ENCODE results near the gene KIAA1614.
A peak's percentile ranks its signal among the peaks of the same experiment; 100 is the strongest.

KIAA1614 gene

DNA sequence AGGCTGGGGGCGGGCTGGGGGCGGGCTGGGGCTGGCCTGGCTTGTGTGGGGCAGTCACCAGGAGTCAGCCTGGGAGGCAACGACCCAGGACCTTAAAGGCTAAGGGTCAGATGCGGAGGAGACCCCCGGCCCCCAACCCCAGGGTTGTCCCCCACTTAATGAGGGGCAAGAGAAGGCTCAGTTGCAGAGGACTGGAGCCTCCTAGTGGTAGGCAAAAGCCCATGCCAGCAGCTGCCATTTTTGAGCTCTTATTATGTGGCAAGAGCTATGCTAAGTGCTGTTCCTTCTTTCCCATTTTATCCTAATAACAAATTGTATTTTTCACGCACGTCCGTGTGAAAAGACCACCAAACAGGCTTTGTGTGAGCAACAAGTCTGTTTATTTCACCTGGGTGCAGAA is 8.0 kb downstream of the KIAA1614 start:
- DNase-seq (ENCODE audit: low read depth) = no peak
- H3K4me3 ChIP-seq (ENCODE audit: low read length) = no peak overlapping the region
- TF ChIP-seq, protein P1, sequence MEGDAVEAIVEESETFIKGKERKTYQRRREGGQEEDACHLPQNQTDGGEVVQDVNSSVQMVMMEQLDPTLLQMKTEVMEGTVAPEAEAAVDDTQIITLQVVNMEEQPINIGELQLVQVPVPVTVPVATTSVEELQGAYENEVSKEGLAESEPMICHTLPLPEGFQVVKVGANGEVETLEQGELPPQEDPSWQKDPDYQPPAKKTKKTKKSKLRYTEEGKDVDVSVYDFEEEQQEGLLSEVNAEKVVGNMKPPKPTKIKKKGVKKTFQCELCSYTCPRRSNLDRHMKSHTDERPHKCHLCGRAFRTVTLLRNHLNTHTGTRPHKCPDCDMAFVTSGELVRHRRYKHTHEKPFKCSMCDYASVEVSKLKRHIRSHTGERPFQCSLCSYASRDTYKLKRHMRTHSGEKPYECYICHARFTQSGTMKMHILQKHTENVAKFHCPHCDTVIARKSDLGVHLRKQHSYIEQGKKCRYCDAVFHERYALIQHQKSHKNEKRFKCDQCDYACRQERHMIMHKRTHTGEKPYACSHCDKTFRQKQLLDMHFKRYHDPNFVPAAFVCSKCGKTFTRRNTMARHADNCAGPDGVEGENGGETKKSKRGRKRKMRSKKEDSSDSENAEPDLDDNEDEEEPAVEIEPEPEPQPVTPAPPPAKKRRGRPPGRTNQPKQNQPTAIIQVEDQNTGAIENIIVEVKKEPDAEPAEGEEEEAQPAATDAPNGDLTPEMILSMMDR (conservative IDR thresholded peaks at IDR 0.05; ENCODE audit: low read length) = peak; percentile 32; the same call in 1 of the 2 replicates

GRCh38 chr1:180921386-180921785 is 8.7 kb downstream of the KIAA1614 start:
- no peak for DNase-seq (ENCODE audit: low read depth)
- no peak overlapping the region for H3K4me3 ChIP-seq (ENCODE audit: low read length)
- TF ChIP-seq, protein P1 (conservative IDR thresholded peaks at IDR 0.05; ENCODE audit: low read length) = no peak

- H3K4me3 ChIP-seq (ENCODE audit: low read length) = no peak overlapping the region
- TF ChIP-seq, protein P1 (conservative IDR thresholded peaks at IDR 0.05; ENCODE audit: low read length) = no peak
- no peak for DNase-seq (ENCODE audit: low read depth)
Observed at GRCh38 chr1:180921891-180922630, 9.4 kb downstream of the KIAA1614 start.

GRCh38 chr1:180922631-180923015 is 9.9 kb downstream of the KIAA1614 start:
- no peak overlapping the region for H3K4me3 ChIP-seq (ENCODE audit: low read length)
- no peak for DNase-seq (ENCODE audit: low read depth)
- TF ChIP-seq, protein P1 (conservative IDR thresholded peaks at IDR 0.05; ENCODE audit: low read length) = no peak

DNA sequence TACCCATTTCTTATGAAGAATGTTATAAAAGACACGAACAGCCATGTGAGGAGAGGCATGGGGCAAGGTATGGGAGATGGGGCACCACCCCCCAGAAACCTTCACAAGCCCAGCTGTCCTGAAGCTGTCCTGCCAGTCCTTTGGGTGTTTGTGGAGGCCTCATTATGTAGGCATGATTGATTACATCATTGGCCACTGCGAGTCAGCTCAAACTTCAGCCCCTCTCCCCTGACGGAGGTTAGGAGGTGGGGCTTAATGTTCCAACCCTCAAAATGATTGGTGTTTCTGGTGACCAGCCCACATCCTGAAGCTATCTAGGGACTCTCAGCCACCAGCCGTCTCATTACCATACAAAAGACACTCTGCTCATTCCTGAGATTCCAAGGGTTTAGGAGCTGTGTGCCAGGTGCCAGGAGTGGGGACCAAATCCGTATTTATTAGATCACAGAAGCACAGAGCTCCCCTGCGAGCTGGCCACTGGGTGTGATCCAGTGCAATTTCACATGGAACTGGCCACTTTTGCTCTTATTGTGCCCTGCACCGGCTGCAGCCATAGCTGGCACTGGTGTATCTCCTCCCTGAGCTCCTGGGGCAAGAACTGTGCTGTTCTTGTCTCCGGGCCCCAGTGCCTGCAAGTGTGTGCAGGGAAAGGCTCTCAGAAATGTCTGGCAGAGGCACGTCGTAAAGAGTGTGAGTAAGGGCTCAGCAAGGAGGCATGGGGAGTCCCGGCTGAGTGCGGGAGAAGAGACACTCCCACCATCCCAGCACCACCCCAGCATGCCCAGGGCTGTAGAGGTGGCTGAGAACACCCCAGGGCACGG is 10.5 kb downstream of the KIAA1614 start:
- DNase-seq (ENCODE audit: low read depth) = peak; percentile 25
- H3K4me3 ChIP-seq (ENCODE audit: low read length) = no peak overlapping the region
- TF ChIP-seq, protein P1 (conservative IDR thresholded peaks at IDR 0.05; ENCODE audit: low read length) = no peak

DNA sequence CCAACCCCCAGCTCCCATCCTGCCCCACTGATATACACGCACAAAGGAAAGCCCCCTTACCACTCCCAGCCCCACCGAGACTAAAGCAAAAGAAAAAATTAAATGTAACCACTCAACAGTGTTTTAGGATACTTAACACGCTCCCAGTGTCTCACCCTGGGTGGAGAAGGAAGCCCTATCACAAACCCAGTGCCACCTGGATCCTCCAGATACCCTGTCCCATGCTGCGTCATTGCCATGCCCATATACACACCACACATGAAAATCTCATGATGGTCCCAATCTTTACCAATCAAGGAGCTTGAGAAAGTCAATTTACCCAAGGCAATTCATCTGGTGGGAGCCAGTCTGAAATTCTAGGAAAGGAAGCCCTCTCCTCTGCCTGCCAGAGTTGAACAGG is 11.2 kb downstream of the KIAA1614 start:
- H3K4me3 ChIP-seq (ENCODE audit: low read length) = no peak overlapping the region
- TF ChIP-seq, protein P1 (conservative IDR thresholded peaks at IDR 0.05; ENCODE audit: low read length) = no peak
- DNase-seq (ENCODE audit: low read depth) = no peak

Data from AG10803 (cell line).